ENCODE results near the gene RGS12. TPM values are rescaled to one million over a fixed set of nuclear protein-coding genes. Genes with fewer than 3 reads are reported as not detected.

Gene RGS12
- total and polyA plus RNA-seq, 2 experiments from 2014 or later: 8.0 to 19.0 TPM

DNA sequence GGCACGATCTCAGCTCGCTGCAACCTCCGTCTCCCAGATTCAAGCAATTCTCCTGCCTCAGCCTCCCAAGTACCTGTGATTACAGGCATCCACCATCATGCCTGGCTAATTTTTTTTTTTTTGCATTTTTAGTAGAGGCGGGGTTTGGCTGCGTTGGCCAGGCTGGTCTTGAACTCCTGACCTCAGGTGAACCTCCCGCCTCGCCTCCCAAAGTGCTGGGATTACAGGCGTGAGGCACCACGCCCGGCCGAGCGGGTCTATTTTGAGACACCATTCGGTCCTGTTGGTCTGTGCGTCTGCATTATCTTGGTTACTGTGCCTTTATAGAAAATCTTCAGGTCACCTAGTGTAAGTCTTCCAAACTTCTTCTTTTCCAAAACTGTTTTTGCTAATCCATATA, 21.7 kb upstream of the RGS12 start (continued):
- no peak for TF ChIP-seq POLR2AphosphoS5 (IDR thresholded peaks at IDR 0.05; ENCODE audit: low read depth)
- TF ChIP-seq, protein P1, sequence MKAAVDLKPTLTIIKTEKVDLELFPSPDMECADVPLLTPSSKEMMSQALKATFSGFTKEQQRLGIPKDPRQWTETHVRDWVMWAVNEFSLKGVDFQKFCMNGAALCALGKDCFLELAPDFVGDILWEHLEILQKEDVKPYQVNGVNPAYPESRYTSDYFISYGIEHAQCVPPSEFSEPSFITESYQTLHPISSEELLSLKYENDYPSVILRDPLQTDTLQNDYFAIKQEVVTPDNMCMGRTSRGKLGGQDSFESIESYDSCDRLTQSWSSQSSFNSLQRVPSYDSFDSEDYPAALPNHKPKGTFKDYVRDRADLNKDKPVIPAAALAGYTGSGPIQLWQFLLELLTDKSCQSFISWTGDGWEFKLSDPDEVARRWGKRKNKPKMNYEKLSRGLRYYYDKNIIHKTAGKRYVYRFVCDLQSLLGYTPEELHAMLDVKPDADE (IDR thresholded peaks at IDR 0.05): no peak
- TF ChIP-seq, protein P2, sequence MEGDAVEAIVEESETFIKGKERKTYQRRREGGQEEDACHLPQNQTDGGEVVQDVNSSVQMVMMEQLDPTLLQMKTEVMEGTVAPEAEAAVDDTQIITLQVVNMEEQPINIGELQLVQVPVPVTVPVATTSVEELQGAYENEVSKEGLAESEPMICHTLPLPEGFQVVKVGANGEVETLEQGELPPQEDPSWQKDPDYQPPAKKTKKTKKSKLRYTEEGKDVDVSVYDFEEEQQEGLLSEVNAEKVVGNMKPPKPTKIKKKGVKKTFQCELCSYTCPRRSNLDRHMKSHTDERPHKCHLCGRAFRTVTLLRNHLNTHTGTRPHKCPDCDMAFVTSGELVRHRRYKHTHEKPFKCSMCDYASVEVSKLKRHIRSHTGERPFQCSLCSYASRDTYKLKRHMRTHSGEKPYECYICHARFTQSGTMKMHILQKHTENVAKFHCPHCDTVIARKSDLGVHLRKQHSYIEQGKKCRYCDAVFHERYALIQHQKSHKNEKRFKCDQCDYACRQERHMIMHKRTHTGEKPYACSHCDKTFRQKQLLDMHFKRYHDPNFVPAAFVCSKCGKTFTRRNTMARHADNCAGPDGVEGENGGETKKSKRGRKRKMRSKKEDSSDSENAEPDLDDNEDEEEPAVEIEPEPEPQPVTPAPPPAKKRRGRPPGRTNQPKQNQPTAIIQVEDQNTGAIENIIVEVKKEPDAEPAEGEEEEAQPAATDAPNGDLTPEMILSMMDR (conservative IDR thresholded peaks at IDR 0.05; ENCODE audit: low read depth in 2 of 2): no peak

DNA sequence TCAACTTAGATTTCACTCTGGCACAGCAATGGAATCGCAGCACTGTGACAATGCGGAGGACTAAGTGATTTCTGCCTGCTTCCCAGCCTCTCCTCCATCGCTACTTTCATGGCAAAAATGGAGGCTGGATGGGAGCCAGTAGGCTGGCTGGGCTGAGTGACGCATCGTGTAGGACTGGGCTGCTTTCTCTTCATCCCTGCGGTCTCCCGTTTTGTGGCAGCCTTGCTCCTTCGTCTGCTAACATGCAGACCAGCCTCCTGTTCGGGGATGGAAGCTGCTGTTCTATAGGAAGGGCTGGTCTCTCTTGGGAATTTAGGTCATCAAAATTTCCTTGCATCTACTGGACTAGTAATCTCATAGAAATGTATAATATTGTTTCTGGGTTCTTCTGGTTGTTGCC, 15.8 kb upstream of the RGS12 start:
- Mint-ChIP-seq H3K9me3 (peaks cover 10% of the 10 kb centered on the region; the same call in 2 of the 3 replicates), H3K4me3 (no peak overlapping the region), H3K27ac (no peak overlapping the region), H3K27me3 (ENCODE audit: insufficient read depth, low read depth, poor library complexity) (peaks cover 4% of the 10 kb centered on the region), H3K4me1 (no peaks in the 10 kb centered on the region), H3K36me3 (ENCODE audit: low read depth) (peaks cover 2% of the 10 kb centered on the region; the same call in 1 of the 3 replicates)
- Histone ChIP-seq H3K27ac (ENCODE audit: low read depth) (no peak overlapping the region), H3K27me3 (ENCODE audit: insufficient read depth) (no peaks in the 10 kb centered on the region), H2AFZ (no peak overlapping the region), H3K36me3 (ENCODE audit: insufficient read depth) (no peaks in the 10 kb centered on the region), H3K9me2 (ENCODE audit: insufficient read depth) (no peaks in the 10 kb centered on the region), H4K20me1 (replicated peaks; ENCODE audit: insufficient read depth) (no peaks in the 10 kb centered on the region), H3K4me2 (no peak overlapping the region), H3K79me2 (replicated peaks; ENCODE audit: insufficient read depth) (no peaks in the 10 kb centered on the region), H3F3A (replicated peaks; ENCODE audit: low read depth) (no peaks in the 10 kb centered on the region), H3K4me3 (no peak overlapping the region), H3K4me1 (ENCODE audit: insufficient read depth) (no peaks in the 10 kb centered on the region)
- no peak for TF ChIP-seq POLR2AphosphoS5 (IDR thresholded peaks at IDR 0.05; ENCODE audit: low read depth)
- TF ChIP-seq, protein P2 (conservative IDR thresholded peaks at IDR 0.05; ENCODE audit: low read depth in 2 of 2): no peak
- TF ChIP-seq ZNF114 (CRISPR knock-in tag; IDR thresholded peaks at IDR 0.05): no peak
- no peak for TF ChIP-seq NANOG (IDR thresholded peaks at IDR 0.05; ENCODE audit: borderline replicate concordance)
- TF ChIP-seq, protein P1 (IDR thresholded peaks at IDR 0.05): no peak
- TF ChIP-seq ZNF331 (CRISPR knock-in tag; IDR thresholded peaks at IDR 0.05; ENCODE audit: low read depth): no peak
- TF ChIP-seq STAT1 (IDR thresholded peaks at IDR 0.05; ENCODE audit: unreplicated experiment): no peak
- TF ChIP-seq EZH2phosphoT487 (IDR thresholded peaks at IDR 0.05; ENCODE audit: unreplicated experiment): no peak
- no peak for TF ChIP-seq CREB1 (CRISPR knock-in tag; IDR thresholded peaks at IDR 0.05; ENCODE audit: low read depth)
- TF ChIP-seq, protein P3, sequence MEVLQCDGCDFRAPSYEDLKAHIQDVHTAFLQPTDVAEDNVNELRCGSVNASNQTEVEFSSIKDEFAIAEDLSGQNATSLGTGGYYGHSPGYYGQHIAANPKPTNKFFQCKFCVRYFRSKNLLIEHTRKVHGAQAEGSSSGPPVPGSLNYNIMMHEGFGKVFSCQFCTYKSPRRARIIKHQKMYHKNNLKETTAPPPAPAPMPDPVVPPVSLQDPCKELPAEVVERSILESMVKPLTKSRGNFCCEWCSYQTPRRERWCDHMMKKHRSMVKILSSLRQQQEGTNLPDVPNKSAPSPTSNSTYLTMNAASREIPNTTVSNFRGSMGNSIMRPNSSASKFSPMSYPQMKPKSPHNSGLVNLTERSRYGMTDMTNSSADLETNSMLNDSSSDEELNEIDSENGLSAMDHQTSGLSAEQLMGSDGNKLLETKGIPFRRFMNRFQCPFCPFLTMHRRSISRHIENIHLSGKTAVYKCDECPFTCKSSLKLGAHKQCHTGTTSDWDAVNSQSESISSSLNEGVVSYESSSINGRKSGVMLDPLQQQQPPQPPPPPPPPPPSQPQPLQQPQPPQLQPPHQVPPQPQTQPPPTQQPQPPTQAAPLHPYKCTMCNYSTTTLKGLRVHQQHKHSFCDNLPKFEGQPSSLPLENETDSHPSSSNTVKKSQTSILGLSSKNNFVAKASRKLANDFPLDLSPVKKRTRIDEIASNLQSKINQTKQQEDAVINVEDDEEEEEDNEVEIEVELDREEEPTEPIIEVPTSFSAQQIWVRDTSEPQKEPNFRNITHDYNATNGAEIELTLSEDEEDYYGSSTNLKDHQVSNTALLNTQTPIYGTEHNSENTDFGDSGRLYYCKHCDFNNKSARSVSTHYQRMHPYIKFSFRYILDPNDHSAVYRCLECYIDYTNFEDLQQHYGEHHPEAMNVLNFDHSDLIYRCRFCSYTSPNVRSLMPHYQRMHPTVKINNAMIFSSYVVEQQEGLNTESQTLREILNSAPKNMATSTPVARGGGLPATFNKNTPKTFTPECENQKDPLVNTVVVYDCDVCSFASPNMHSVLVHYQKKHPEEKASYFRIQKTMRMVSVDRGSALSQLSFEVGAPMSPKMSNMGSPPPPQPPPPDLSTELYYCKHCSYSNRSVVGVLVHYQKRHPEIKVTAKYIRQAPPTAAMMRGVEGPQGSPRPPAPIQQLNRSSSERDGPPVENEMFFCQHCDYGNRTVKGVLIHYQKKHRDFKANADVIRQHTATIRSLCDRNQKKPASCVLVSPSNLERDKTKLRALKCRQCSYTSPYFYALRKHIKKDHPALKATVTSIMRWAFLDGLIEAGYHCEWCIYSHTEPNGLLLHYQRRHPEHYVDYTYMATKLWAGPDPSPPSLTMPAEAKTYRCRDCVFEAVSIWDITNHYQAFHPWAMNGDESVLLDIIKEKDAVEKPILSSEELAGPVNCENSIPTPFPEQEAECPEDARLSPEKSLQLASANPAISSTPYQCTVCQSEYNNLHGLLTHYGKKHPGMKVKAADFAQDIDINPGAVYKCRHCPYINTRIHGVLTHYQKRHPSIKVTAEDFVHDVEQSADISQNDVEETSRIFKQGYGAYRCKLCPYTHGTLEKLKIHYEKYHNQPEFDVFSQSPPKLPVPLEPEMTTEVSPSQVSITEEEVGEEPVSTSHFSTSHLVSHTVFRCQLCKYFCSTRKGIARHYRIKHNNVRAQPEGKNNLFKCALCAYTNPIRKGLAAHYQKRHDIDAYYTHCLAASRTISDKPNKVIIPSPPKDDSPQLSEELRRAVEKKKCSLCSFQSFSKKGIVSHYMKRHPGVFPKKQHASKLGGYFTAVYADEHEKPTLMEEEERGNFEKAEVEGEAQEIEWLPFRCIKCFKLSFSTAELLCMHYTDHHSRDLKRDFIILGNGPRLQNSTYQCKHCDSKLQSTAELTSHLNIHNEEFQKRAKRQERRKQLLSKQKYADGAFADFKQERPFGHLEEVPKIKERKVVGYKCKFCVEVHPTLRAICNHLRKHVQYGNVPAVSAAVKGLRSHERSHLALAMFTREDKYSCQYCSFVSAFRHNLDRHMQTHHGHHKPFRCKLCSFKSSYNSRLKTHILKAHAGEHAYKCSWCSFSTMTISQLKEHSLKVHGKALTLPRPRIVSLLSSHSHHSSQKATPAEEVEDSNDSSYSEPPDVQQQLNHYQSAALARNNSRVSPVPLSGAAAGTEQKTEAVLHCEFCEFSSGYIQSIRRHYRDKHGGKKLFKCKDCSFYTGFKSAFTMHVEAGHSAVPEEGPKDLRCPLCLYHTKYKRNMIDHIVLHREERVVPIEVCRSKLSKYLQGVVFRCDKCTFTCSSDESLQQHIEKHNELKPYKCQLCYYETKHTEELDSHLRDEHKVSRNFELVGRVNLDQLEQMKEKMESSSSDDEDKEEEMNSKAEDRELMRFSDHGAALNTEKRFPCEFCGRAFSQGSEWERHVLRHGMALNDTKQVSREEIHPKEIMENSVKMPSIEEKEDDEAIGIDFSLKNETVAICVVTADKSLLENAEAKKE (CRISPR knock-in tag; IDR thresholded peaks at IDR 0.05): no peak
- no peak for TF ChIP-seq EZH2 (IDR thresholded peaks at IDR 0.05; ENCODE audit: low read depth, unreplicated experiment)
- ATAC-seq: no peak
- no peak for DNase-seq (ENCODE audit: low spot score)

Measured in GM23338 (cell line).